Erythroblast (primary cell): ENCODE measurements around the gene MAPK14.

Experiments
- DNase-seq, 2 experiments: peaks; one replicate each; lab custom pipeline; 2025; lab: John Stamatoyannopoulos, UW
- GATA1 ChIP-seq: IDR thresholded peaks from 2 replicates; pipeline ENCODE4 v1.6.1; 2011; ENCODE audit warnings: low read depth, mild to moderate bottlenecking, control low read depth, low read length, moderate library complexity
- POLR2A ChIP-seq: IDR thresholded peaks from 2 replicates; pipeline ENCODE4 v1.6.1; 2011; ENCODE audit warnings: mild to moderate bottlenecking, low read length

The MAPK14 gene

DNA sequence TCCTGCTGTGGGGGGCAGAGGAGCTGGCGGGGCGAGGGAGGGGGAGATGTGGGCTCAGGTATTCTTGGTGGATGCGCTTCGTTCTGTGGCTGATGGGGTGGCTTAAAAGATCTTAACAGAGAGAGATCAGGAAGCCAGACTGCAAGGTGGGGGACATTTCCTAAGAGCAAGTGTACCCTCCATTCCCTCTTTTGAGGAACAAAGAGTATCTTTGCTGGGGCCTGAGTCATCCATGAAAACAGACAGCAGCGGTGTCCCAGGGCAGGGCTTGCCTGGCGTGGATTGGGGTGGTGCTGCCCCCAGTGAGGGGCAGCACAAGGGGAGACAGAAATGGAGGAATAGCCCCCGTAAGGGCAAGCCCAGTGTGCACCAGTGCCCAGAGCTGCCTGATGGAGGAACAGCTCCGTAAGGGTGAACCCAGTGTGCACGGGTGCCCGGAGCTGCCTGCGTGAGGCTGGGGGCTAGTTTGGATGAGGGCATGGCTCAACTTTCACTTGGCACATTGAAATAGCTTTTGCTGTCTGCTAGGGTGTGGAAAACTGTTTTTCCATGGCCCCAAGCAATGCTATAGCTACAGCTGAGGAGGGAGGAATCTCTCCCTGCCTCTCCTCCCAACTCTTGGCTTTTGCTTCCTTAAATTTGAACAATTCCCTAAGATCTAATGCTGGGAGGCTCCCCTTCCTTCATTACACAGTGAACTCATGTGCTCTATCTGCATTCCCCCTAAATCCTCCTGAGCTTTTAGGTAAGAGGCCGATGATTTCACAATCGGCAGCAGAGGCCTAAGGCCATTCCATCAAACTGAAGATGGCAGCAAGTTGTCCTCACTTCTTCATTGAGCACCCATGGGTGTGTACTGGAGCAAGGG, 115.6 kb downstream of the MAPK14 start:
- TF ChIP-seq GATA1 = no peak
- TF ChIP-seq POLR2A = no peak
- no peak for DNase-seq

DNA sequence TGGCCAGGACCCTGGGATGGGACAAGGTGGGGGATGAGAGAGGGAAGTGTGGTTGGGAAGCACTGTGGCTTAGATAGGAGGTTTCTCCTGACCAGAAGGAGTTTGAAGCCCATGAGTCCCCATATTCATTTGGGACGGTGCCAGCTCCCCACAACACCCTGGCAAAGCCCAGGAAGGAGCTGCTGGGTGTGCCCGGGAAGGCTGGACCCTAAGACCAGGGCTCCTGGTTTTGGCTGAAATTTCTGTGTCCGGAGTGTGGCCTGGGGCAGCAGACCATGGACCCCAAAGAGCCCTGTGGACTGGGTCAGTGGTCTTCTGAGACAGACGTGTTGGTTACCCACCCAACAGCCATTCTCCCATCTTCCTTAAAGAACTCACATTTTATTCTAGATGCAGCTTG, 117.9 kb downstream of the MAPK14 start:
- DNase-seq = no peak
- TF ChIP-seq GATA1 (no peak), POLR2A (no peak)

DNA sequence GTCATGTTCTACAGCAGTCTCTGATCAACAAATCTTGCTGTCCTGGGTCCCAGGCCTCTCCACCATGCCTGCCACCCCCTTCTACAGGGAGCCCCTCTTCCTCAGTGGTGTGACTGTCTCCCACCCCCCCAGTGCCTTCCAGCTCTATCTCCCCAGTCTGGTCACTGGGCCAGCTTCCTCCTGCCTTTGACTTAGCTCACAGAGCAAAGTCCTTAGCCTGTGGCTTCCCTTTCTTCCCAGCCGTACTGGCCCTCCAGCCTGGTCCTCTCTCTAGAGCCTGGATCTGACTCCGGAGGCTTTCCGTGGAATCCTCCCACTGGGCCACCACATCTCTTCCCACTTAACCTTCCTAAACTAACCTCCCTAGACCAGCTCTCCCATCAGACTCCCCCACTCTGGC, 119.7 kb downstream of the MAPK14 start:
- DNase-seq = no peak
- TF ChIP-seq GATA1 (no peak), POLR2A (no peak)

DNA sequence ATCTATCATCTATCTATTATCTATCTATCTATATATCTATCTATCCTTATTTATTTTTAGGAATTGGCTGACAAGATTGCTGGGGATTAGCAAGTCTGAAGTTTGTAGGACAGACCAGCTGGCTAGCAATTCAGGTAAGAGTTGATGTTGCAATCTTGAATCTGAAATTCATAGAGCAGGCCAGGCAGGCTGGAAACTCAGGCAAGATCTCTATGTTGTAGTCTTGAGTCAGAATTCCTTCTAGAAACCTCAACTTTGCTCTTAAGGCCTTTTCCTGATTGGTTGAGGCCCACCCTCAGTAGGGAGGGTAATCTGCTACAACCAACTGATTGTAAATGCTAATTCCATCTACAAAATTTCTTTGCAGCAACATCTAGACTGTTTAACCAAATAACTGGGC, 121.9 kb downstream of the MAPK14 start:
- TF ChIP-seq POLR2A (no peak), GATA1 (no peak)
- no peak for DNase-seq

DNA sequence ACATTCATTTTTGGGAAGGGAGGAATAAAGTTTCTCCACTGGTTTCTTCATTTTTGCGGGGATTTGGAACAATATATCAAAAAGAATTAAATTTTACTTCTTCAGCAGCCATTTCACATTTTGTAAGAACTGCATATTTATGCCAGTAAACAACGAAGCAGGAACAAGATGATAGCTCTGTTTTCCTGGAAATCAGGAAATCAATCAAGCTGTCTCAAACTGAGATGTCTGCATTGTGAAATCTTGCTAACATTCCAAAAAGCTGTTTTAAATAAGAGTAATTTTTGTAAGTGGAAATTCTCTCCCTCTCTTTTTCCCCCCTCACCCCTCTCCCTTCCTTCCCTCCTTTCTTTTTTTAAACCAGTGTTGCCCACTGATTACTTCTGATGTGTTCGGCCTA, 122.7 kb downstream of the MAPK14 start:
- TF ChIP-seq POLR2A = no peak
- no peak for TF ChIP-seq GATA1
- DNase-seq = no peak

DNA sequence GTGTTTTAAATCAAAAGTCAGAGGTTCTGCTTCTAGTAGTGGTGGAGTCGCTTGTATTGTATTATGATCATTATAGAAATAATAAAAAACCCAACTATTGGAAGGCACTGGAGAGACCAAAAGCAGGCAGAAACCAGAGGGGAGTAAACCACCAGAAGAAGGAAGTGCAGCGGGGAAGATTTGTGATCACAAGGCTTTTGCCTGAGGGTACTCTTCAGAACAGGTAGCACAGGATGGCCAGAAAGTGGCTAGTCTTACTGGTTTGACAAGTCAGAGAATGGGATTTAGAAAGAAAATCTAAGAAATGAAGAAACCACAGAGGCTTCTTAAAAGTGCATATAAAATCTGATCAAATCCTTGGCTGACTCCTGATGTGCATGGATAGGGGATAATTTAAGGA, 126.7 kb downstream of the MAPK14 start:
- no peak for TF ChIP-seq POLR2A
- TF ChIP-seq GATA1 = no peak

DNA sequence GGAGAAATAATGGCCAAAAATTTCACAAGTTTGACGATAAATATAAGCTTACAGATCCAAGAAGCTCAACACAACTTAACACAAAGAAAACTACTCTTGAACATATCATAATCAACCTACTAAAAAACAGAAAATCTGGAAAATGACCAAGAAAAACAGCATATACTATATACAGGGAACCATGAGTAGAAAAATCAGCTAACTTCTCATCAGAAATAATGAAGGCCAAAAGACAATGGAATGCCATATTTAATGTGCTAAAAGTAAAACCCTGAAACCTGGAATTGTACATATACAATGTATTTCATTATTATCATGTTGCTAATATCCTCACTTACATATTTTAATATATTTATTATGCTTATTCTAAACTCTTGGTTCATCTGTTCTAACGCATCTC, 128.1 kb downstream of the MAPK14 start:
- no peak for DNase-seq
- no peak for TF ChIP-seq GATA1
- no peak for TF ChIP-seq POLR2A

More for the DNA sequence above, 126.7 kb downstream of the MAPK14 start:
- DNase-seq = no peak

DNA sequence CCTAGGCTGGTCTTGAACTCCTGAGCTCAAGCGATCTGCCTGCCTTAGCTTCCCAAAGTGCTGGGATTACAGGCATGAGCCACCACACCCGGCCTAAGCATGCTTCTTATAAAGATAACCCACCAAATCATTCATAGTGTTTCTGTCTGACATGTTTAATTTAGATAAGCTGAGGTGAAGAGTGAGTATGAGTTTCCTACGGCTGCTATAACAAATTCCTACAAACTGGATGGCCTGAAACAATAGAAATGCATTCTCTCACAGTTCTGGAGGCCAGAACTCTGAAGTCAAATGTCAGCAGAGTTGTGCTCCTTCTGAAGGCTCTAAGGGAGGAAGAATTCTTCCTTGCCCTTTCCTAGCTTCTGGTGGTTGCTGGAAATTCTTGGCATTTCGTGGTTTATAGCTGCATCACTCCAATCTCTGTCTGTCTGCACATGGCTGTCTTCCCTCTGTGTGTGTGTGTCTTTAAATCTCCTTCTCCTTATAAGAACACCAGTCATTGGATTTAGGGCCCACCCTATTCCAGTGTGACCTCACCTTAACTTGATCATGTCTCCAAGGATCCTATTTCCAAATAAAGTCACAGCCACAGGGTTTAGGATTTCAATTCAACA, 132.6 kb downstream of the MAPK14 start:
- DNase-seq = no peak
- TF ChIP-seq POLR2A = no peak
